Keratinocyte (primary cell): ENCODE data around the gene HTR1E.

Experiments
- CTCF ChIP-seq, 3 experiments: IDR thresholded peaks in 1 of 3; conservative IDR thresholded peaks in 1 of 3; optimal IDR thresholded peaks in 1 of 3; 2 replicates in 2 of 3; 3 replicates in 1 of 3; pipeline versions ENCODE3 to v1.5.1; 2011; ENCODE audit warnings: low read length in 3 of 3, mild to moderate bottlenecking in 3 of 3, moderate library complexity in 2 of 3, control low read depth in 1 of 3, inconsistent platforms in 1 of 3; ENCODE audit not compliant: insufficient read depth in 2 of 3; ENCODE audit errors: extremely low read depth in 1 of 3
- EZH2 ChIP-seq: IDR thresholded peaks from one replicate; pipeline ENCODE4 v1.6.1; 2012; ENCODE audit warnings: inconsistent platforms, mild to moderate bottlenecking, low read length, moderate library complexity

- TF ChIP-seq CTCF (optimal IDR thresholded peaks at IDR 0.05 in 1 of 3, IDR thresholded peaks at IDR 0.05 in 1 of 3, conservative IDR thresholded peaks at IDR 0.05 in 1 of 3; ENCODE audit: extremely low read depth in 1 of 3, insufficient read depth in 2 of 3, low read length in 3 of 3) (no peak), EZH2 (no peak)
These were observed 116.0 kb downstream of the HTR1E start for GRCh38 chr6:87053312-87053711.
